IMR-90 (cell line): ENCODE measurements around the gene STARD7. TPM values are rescaled to one million over a fixed set of nuclear protein-coding genes. Genes with fewer than 3 reads are reported as not detected.

Experiments
- ATAC-seq: fragments of 200-7000 bp; cut with Tn5 transposase; 2 replicates; pipeline ENCODE4 v1.9.1; 2020; ENCODE audit warnings: low read depth, mild to moderate bottlenecking, moderate library complexity
- BruUV-seq: library from RNA; stranded (reverse); fragments of 400-500 nt; replicated peaks from 2 replicates; lab custom pipeline; 2021; lab: Mats Ljungman, UMichigan
- CTCF ChIA-PET: fragments of 300-600 bp; formaldehyde crosslinking; extraction: SDS; loops from one replicate; lab custom pipeline; 2021; ENCODE audit warnings: antibody characterized with exemption; lab: Yijun Ruan, JAX
- POLR2A ChIA-PET: fragments of 300-600 bp; sonication (Branson Sonifier 250); formaldehyde crosslinking; loops from one replicate; lab custom pipeline; 2022; ENCODE audit warnings: antibody characterized with exemption; ENCODE audit not compliant: unreplicated experiment; lab: Charles Lee
- DNase-seq: peaks from one replicate; pipeline ENCODE4 v3.0.0; 2013
- H2AFZ ChIP-seq: replicated peaks from 2 replicates; pipeline ENCODE3; 2013; ENCODE audit warnings: low read length, mild to moderate bottlenecking; ENCODE audit not compliant: poor library complexity
- H2AK5ac ChIP-seq: 2 replicates; pipeline ENCODE4 v1.6.1; 2013; ENCODE audit warnings: low read depth, low read length, inconsistent platforms
- H2AK9ac ChIP-seq: replicated peaks from 2 replicates; pipeline ENCODE3; 2013; ENCODE audit warnings: mild to moderate bottlenecking, low read depth, low read length, moderate library complexity; ENCODE audit not compliant: poor library complexity
- H2BK120ac ChIP-seq: 2 replicates; pipeline ENCODE4 v1.6.1; 2013; ENCODE audit warnings: low read depth, low read length, inconsistent platforms
- H2BK15ac ChIP-seq: 3 replicates; pipeline ENCODE4 v1.6.1; 2013; ENCODE audit warnings: low read depth, low read length, inconsistent platforms
- H2BK20ac ChIP-seq: 2 replicates; pipeline ENCODE4 v1.6.1; 2013; ENCODE audit warnings: low read depth, mild to moderate bottlenecking, inconsistent platforms, low read length, moderate library complexity
- H2BK5ac ChIP-seq: 2 replicates; pipeline ENCODE4 v1.6.1; 2013; ENCODE audit warnings: mild to moderate bottlenecking, low read depth, low read length, inconsistent platforms; ENCODE audit not compliant: poor library complexity, severe bottlenecking
- H3K14ac ChIP-seq: replicated peaks from 2 replicates; pipeline ENCODE4 v1.6.1; 2013; ENCODE audit warnings: low read depth, low read length, inconsistent platforms
- H3K18ac ChIP-seq: 2 replicates; pipeline ENCODE4 v1.6.1; 2013; ENCODE audit warnings: low read depth, low read length, control low read depth
- H3K23ac ChIP-seq: 2 replicates; pipeline ENCODE4 v1.6.1; 2013; ENCODE audit warnings: low read depth, low read length, inconsistent platforms
- H3K27ac ChIP-seq: 2 replicates; pipeline ENCODE4 v1.5.1; 2013; ENCODE audit warnings: mild to moderate bottlenecking, control low read depth, low read length; ENCODE audit not compliant: insufficient read depth
- H3K27me3 ChIP-seq: 2 replicates; pipeline ENCODE4 v1.6.1; 2013; ENCODE audit warnings: low read length; ENCODE audit not compliant: control insufficient read depth, insufficient read depth
- H3K36me3 ChIP-seq: 2 replicates; pipeline ENCODE4 v1.6.1; 2013; ENCODE audit warnings: low read length, mixed read lengths; ENCODE audit not compliant: control insufficient read depth, insufficient read depth
- H3K4ac ChIP-seq: 2 replicates; pipeline ENCODE4 v1.6.1; 2013; ENCODE audit warnings: low read depth, low read length, inconsistent platforms
- H3K4me1 ChIP-seq: 2 replicates; pipeline ENCODE4 v1.6.1; 2013; ENCODE audit warnings: low read length, mixed read lengths; ENCODE audit not compliant: control insufficient read depth, insufficient read depth
- H3K4me2 ChIP-seq: 2 replicates; pipeline ENCODE4 v1.6.1; 2013; ENCODE audit warnings: low read depth, mild to moderate bottlenecking, control low read depth, low read length, moderate library complexity
- H3K4me3 ChIP-seq: 2 replicates; pipeline ENCODE4 v1.5.1; 2013; ENCODE audit warnings: low read depth, mild to moderate bottlenecking, control low read depth, low read length, moderate library complexity; ENCODE audit not compliant: insufficient read depth
- H3K56ac ChIP-seq: 2 replicates; pipeline ENCODE4 v1.6.1; 2013; ENCODE audit warnings: low read length, inconsistent platforms; ENCODE audit not compliant: insufficient read depth; ENCODE audit errors: extremely low read depth
- H3K79me1 ChIP-seq, 2 experiments: 2 replicates each; pipeline ENCODE4 v1.6.1; 2013; ENCODE audit warnings: low read length in 2 of 2, inconsistent platforms in 1 of 2, low read depth in 1 of 2
- H3K9ac ChIP-seq: 2 replicates; pipeline ENCODE4 v1.6.1; 2013; ENCODE audit warnings: low read depth, low read length, control low read depth
- H3K9me1 ChIP-seq: 2 replicates; pipeline ENCODE4 v1.6.1; 2013; ENCODE audit warnings: low read length, inconsistent platforms; ENCODE audit not compliant: insufficient read depth
- H3K9me3 ChIP-seq: 2 replicates; pipeline ENCODE4 v1.6.1; 2013; ENCODE audit warnings: low read length; ENCODE audit not compliant: control insufficient read depth, insufficient read depth
- H4K20me1 ChIP-seq: 2 replicates; pipeline ENCODE4 v1.6.1; 2013; ENCODE audit warnings: low read length, inconsistent platforms; ENCODE audit not compliant: insufficient read depth
- H4K5ac ChIP-seq: 2 replicates; pipeline ENCODE4 v1.6.1; 2013; ENCODE audit warnings: mild to moderate bottlenecking, low read depth, low read length, control low read depth
- H4K8ac ChIP-seq, 2 experiments: 2 replicates each; pipeline ENCODE4 v1.6.1; 2013; ENCODE audit warnings: low read depth in 2 of 2, low read length in 2 of 2, control low read depth in 1 of 2, inconsistent platforms in 1 of 2
- H4K91ac ChIP-seq: 2 replicates; pipeline ENCODE4 v1.6.1; 2013; ENCODE audit warnings: low read depth, low read length, inconsistent platforms; ENCODE audit not compliant: insufficient read depth
- BHLHE40 ChIP-seq: fragments of 150-350 bp; IDR thresholded peaks from 2 replicates; pipeline ENCODE4 v1.6.1; 2016; ENCODE audit warnings: mild to moderate bottlenecking, low read depth, low read length
- CEBPB ChIP-seq: IDR thresholded peaks from 2 replicates; pipeline ENCODE4 v1.6.1; 2012; ENCODE audit warnings: low read depth, low read length, improper control_type of control experiment
- CHD1 ChIP-seq: IDR thresholded peaks from 2 replicates; pipeline ENCODE4 v1.6.1; 2012; ENCODE audit warnings: low read depth, low read length, improper control_type of control experiment
- CTCF ChIP-seq: conservative IDR thresholded peaks from 2 replicates; pipeline ENCODE4 v1.5.1; 2012; ENCODE audit warnings: mild to moderate bottlenecking, low read depth, low read length, improper control_type of control experiment
- FOS ChIP-seq: fragments of 150-350 bp; IDR thresholded peaks from 2 replicates; pipeline ENCODE4 v1.6.1; 2016; ENCODE audit warnings: low read depth, low read length
- MAFK ChIP-seq: IDR thresholded peaks from 2 replicates; pipeline ENCODE4 v1.6.1; 2012; ENCODE audit warnings: low read depth, low read length, improper control_type of control experiment
- MAZ ChIP-seq: IDR thresholded peaks from 2 replicates; pipeline ENCODE4 v1.6.1; 2012; ENCODE audit warnings: low read depth, mild to moderate bottlenecking, low read length, improper control_type of control experiment, moderate library complexity, borderline replicate concordance
- MXI1 ChIP-seq: IDR thresholded peaks from 2 replicates; pipeline ENCODE4 v1.6.1; 2012; ENCODE audit warnings: low read depth, mild to moderate bottlenecking, low read length, moderate library complexity, borderline replicate concordance
- NFE2L2 ChIP-seq: fragments of 150-350 bp; IDR thresholded peaks from 2 replicates; pipeline ENCODE4 v1.6.1; 2016; ENCODE audit warnings: low read depth, mild to moderate bottlenecking, low read length
- POLR2A ChIP-seq: IDR thresholded peaks from 2 replicates; pipeline ENCODE4 v1.6.1; 2012; ENCODE audit warnings: mild to moderate bottlenecking, low read depth, low read length
- RAD21 ChIP-seq: IDR thresholded peaks from 2 replicates; pipeline ENCODE4 v1.6.1; 2012; ENCODE audit warnings: low read length, improper control_type of control experiment
- RCOR1 ChIP-seq: IDR thresholded peaks from 2 replicates; pipeline ENCODE4 v1.6.1; 2012; ENCODE audit warnings: mild to moderate bottlenecking, low read length, improper control_type of control experiment; ENCODE audit not compliant: insufficient replicate concordance
- RFX5 ChIP-seq: IDR thresholded peaks from 2 replicates; pipeline ENCODE4 v1.8.0; 2012; ENCODE audit warnings: low read depth, mild to moderate bottlenecking, low read length, moderate library complexity
- SMC3 ChIP-seq: fragments of 150-350 bp; IDR thresholded peaks from 2 replicates; pipeline ENCODE4 v1.6.1; 2016; ENCODE audit warnings: low read depth, mild to moderate bottlenecking, antibody characterized with exemption, low read length, moderate library complexity
- whole genome bisulfite sequencing, 2 experiments: methylation state at CpG; one replicate each; pipeline versions ENCODE4 v1.1.5 to v1.1.7; 2013; ENCODE audit warnings: missing lambda C conversion rate in 2 of 2; ENCODE audit not compliant: insufficient read length in 1 of 2; ENCODE audit errors: extremely low coverage in 2 of 2; 5-methylcytosine and 5-hydroxymethylcytosine counted together
- dilution Hi-C: fragments of 300-500 bp; cut with HindIII; formaldehyde crosslinking; loops from one replicate; pipeline ENCODE4 v1.14.3; 2018; ENCODE audit warnings: low sequenced_read_pairs; ENCODE audit not compliant: unreplicated experiment
- in situ Hi-C: fragments of 300-500 bp; cut with MboI; formaldehyde crosslinking; loops from 3 replicates; pipeline ENCODE4 v1.14.3; 2019; ENCODE audit warnings: low sequenced_read_pairs, inconsistent platforms, mixed read lengths
- intact Hi-C: fragments of 100-400 bp; cut with micrococcal nuclease; formaldehyde crosslinking; loops from 2 replicates; pipeline ENCODE4 v1.10.0; 2022
- polyA plus RNA-seq, 3 experiments: library from polyadenylated mRNA; depleted of rRNA; stranded (reverse); fragments of >200 nt; gene quantifications; 2 replicates each; pipeline ENCODE4 v1.2.3, GENCODE V29; 2012; ENCODE audit warnings: low replicate concordance in 1 of 3
- total RNA-seq: library from RNA; depleted of rRNA; stranded (reverse); fragments of >200 nt; gene quantifications from 2 replicates; pipeline ENCODE4 v1.2.3, GENCODE V29; 2012
- TF ChIP-seq, protein P1 (sequence below): fragments of 150-350 bp; IDR thresholded peaks from 2 replicates; pipeline ENCODE4 v1.6.1; 2017; ENCODE audit warnings: mild to moderate bottlenecking, antibody characterized with exemption, low read length, low read depth
- TF ChIP-seq, protein P2 (sequence below): fragments of 150-350 bp; IDR thresholded peaks from 2 replicates; pipeline ENCODE4 v1.6.1; 2016; ENCODE audit warnings: low read depth, mild to moderate bottlenecking, low read length, moderate library complexity, borderline replicate concordance

Gene STARD7
- total and polyA plus RNA-seq, 2 of the 4 experiments (the other 2 are of a cell fraction): 61.7 to 138 TPM

DNA sequence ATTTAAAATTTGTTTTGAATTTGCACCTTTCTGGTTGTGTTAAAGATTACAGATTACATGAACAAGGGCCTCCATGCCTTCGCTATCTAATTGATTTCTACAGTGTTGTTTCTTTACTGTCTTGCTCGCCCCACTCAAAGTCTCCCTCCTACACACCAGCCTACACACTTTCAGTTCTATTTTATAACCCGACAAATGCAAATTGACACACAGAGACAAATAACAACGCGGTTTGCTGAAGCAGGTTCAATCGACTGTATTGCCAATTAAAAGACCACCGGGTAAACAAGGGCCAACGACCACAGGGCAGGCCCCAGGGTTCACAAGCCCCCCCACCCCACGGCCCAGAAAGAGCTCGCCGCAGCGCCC is 869 bp downstream of the STARD7 start:
- POLR2A ChIA-PET: interaction anchor here (0.5 kb wide), 1 partner anchor 127 kb away, joined by 4 read pairs; no protein-coding TSS in a partner anchor
- CTCF ChIA-PET: interaction anchor here (0.6 kb wide), 1 partner anchor 8 kb away, joined by 3 read pairs; no protein-coding TSS in a partner anchor
- TF ChIP-seq CHD1 (no peak), RFX5 (no peak), FOS (no peak), SMC3 (no peak), MAFK (no peak), MXI1 (no peak), RAD21 (no peak), MAZ (no peak), CTCF (no peak), NFE2L2 (no peak), BHLHE40 (no peak), CEBPB (no peak), POLR2A (no peak), RCOR1 (no peak)
- TF ChIP-seq, protein P1, sequence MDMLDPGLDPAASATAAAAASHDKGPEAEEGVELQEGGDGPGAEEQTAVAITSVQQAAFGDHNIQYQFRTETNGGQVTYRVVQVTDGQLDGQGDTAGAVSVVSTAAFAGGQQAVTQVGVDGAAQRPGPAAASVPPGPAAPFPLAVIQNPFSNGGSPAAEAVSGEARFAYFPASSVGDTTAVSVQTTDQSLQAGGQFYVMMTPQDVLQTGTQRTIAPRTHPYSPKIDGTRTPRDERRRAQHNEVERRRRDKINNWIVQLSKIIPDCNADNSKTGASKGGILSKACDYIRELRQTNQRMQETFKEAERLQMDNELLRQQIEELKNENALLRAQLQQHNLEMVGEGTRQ: no peak
- TF ChIP-seq, protein P2, sequence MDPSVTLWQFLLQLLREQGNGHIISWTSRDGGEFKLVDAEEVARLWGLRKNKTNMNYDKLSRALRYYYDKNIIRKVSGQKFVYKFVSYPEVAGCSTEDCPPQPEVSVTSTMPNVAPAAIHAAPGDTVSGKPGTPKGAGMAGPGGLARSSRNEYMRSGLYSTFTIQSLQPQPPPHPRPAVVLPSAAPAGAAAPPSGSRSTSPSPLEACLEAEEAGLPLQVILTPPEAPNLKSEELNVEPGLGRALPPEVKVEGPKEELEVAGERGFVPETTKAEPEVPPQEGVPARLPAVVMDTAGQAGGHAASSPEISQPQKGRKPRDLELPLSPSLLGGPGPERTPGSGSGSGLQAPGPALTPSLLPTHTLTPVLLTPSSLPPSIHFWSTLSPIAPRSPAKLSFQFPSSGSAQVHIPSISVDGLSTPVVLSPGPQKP: no peak
- H4K91ac ChIP-seq: no peak overlapping the region
- peak overlapping the region; percentile 85 for H3K9ac ChIP-seq
- H4K8ac ChIP-seq: peak overlapping the region in 1 of 2 experiments; percentile 6; a peak in 2 of 4 replicates
- intact Hi-C loops: loop anchor here (1.0 to 5.0 kb wide), 3 partner anchors 33 to 60 kb away; partner anchors contain the start of genes CIAO1 and DUSP2
- H3K79me1 ChIP-seq: peaks cover 20 to 41% of the 10 kb centered on the region in 2 experiments
- H2BK5ac ChIP-seq: peak overlapping the region; percentile 18
- H3K4me2 ChIP-seq: peak overlapping the region; percentile 93
- 0% methylated on average over 8 of the region's 12 CpGs; no CpG with 5 or more reads in 1 of the 2 experiments for WGBS, 2 experiments
- no peak overlapping the region for H4K5ac ChIP-seq
- in situ Hi-C loops: no loop called here
- no peak overlapping the region for H2AK5ac ChIP-seq
- H3K9me3 ChIP-seq: no peaks in the 10 kb centered on the region
- peak overlapping the region; percentile 60 for H3K4me3 ChIP-seq
- H2BK15ac ChIP-seq: no peak overlapping the region
- H3K18ac ChIP-seq: no peak overlapping the region
- no peak overlapping the region for H2BK20ac ChIP-seq
- peak overlapping the region; percentile 70 for H3K23ac ChIP-seq
- H3K9me1 ChIP-seq: peaks cover 17% of the 10 kb centered on the region; the same call in 1 of the 2 replicates
- H3K4ac ChIP-seq: peak overlapping the region; percentile 30
- DNase-seq (no peak), ATAC-seq (no peak)
- H3K56ac ChIP-seq: peak overlapping the region; percentile 62
- no TSS peak for BruUV-seq
- H4K20me1 ChIP-seq: peaks cover 48% of the 10 kb centered on the region
- no peaks in the 10 kb centered on the region for H3K36me3 ChIP-seq
- no peak overlapping the region for H2BK120ac ChIP-seq
- dilution Hi-C loops: no loop called here
- peaks cover 14% of the 10 kb centered on the region for H3K4me1 ChIP-seq
- peak overlapping the region; percentile 95 for H2AFZ ChIP-seq
- H3K27ac ChIP-seq: peak overlapping the region; percentile 63
- H2AK9ac ChIP-seq: peak overlapping the region; percentile 20
- H3K14ac ChIP-seq: peak overlapping the region; percentile 73
- no peaks in the 10 kb centered on the region for H3K27me3 ChIP-seq
